Fibroblast of lung (primary cell): ENCODE data around the gene MS4A18.

Source experiments
- CTCF ChIP-seq, 2 donors: IDR thresholded peaks in 1 of 2; conservative IDR thresholded peaks in 1 of 2; 1 replicate in 1 of 2; 2 replicates in 1 of 2; pipeline ENCODE4 v1.5.1; 2011 to 2012; ENCODE audit warnings: low read length in 2 of 2, control low read depth in 1 of 2, inconsistent platforms in 1 of 2, low read depth in 1 of 2, mild to moderate bottlenecking in 1 of 2
- EZH2 ChIP-seq: IDR thresholded peaks from 2 replicates; pipeline ENCODE4 v1.5.1; 2012; ENCODE audit warnings: low read length, control low read depth, mild to moderate bottlenecking; ENCODE audit errors: missing control alignments

- TF ChIP-seq CTCF (conservative IDR thresholded peaks at IDR 0.05 in 1 of 2, IDR thresholded peaks at IDR 0.05 in 1 of 2; ENCODE audit: low read depth in 1 of 2, low read length in 2 of 2) (no peak), EZH2 (no peak)
Measured at GRCh38 chr11:60777572-60777971, 53.1 kb downstream of the MS4A18 start.
